AG04449 (cell line): Measurements from ENCODE around the gene GSG1L.

Experiments used
- CTCF ChIA-PET: fragments of 350-600 bp; formaldehyde crosslinking; extraction: SDS; loops from one replicate; lab custom pipeline; 2021; ENCODE audit warnings: antibody characterized with exemption; lab: Yijun Ruan, JAX
- POLR2A ChIA-PET: fragments of 400-600, 350-600 bp; formaldehyde crosslinking; extraction: SDS; loops from one replicate; lab custom pipeline; 2020; ENCODE audit warnings: antibody characterized with exemption, inconsistent platforms; lab: Yijun Ruan, JAX
- DNase-seq: peaks from one replicate; pipeline ENCODE4 v3.0.0-alpha.2; 2010; ENCODE audit warnings: low read depth, low spot score
- H3K4me3 ChIP-seq: 2 replicates; pipeline ENCODE4 v1.5.1; 2011; ENCODE audit warnings: low read depth, mild to moderate bottlenecking, control low read depth, low read length
- TF ChIP-seq, protein P1 (sequence below): IDR thresholded peaks from one replicate; pipeline ENCODE4 v1.5.1; 2011; ENCODE audit warnings: mild to moderate bottlenecking, moderate library complexity, low read length, control low read depth, inconsistent platforms; ENCODE audit not compliant: insufficient read depth; ENCODE audit errors: missing control alignments

GSG1L gene

DNA sequence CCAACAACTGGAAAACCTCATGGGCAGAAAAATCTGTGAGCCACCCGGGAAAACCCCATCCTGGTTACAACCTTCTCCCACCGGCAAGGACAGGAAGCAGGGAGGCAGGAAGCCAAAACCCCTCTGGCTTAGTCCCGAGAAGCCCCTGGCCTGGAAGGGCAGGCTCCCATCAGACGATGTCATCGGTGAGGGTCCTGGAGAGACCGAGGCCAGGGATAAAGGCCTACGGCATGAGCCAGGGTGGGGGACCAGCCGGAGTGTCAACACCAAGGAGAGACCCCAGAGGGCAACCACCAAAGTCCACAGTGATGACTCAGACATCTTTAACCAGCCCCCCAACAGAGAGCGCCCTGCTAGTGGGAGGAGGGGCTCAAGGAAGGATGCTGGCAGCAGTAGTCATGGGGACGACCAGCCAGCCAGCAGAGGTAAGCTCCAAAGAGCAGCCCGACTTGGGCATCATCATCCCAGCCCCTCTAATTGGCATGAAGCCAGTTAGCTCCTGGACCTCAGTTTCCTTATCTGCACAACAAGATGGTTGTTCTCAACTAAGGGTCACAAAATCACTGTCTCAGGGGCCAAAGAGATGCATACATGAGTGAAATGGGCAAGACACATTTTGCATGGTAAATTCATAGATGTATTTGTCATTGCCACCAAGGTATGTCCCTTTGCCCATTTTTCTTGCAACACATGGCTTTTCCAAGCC, 322.9 kb downstream of the GSG1L start:
- CTCF ChIA-PET, result interaction anchor here (1.2 kb wide), 1 partner anchor 29 kb away, joined by 3 read pairs; no protein-coding TSS in a partner anchor

DNA sequence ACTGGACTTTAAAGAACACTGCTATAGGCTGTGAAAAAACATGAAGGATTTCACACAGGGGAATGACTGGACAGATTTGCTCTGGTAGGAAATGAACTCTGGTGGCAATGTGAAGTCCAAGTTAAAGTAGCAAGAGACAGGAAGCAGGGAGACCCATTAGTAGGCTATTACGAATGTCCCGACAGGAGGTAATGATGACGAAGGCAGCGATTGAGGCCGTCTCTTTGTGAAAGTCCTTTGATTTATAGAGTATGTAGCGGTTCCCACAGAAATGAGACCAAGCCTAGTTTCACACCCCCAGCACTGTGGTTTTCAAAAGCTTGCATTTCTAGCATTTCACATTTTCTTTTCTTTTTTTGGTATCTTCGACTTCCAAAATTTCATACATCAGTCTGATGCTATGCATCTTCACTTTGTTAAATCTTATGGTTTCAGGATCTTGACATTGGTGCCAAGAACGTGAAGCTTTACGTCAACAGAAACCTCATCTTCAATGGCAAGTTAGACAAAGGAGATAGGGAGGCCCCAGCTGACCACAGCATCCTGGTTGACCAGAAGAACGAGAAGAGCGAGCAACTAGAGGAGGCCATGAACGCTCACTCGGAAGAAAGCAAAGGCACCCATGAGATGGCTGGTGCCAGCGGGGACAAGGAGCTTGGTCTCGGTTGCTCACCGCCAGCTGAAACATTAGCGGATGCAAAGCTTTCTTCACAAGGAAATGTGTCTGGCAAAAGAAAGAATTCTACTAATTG, 323.7 kb downstream of the GSG1L start:
- no peak for DNase-seq
- POLR2A ChIA-PET, result no interaction called here
- CTCF ChIA-PET, result interaction anchor here (1.2 kb wide), 1 partner anchor 30 kb away, joined by 3 read pairs; no protein-coding TSS in a partner anchor
- H3K4me3 ChIP-seq, result no peak overlapping the region
- TF ChIP-seq, protein P1, sequence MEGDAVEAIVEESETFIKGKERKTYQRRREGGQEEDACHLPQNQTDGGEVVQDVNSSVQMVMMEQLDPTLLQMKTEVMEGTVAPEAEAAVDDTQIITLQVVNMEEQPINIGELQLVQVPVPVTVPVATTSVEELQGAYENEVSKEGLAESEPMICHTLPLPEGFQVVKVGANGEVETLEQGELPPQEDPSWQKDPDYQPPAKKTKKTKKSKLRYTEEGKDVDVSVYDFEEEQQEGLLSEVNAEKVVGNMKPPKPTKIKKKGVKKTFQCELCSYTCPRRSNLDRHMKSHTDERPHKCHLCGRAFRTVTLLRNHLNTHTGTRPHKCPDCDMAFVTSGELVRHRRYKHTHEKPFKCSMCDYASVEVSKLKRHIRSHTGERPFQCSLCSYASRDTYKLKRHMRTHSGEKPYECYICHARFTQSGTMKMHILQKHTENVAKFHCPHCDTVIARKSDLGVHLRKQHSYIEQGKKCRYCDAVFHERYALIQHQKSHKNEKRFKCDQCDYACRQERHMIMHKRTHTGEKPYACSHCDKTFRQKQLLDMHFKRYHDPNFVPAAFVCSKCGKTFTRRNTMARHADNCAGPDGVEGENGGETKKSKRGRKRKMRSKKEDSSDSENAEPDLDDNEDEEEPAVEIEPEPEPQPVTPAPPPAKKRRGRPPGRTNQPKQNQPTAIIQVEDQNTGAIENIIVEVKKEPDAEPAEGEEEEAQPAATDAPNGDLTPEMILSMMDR, result no peak

More for the DNA sequence above, 322.9 kb downstream of the GSG1L start:
- TF ChIP-seq, protein P1, result no peak
- POLR2A ChIA-PET, result no interaction called here
- no peak for DNase-seq
- H3K4me3 ChIP-seq, result no peak overlapping the region

DNA sequence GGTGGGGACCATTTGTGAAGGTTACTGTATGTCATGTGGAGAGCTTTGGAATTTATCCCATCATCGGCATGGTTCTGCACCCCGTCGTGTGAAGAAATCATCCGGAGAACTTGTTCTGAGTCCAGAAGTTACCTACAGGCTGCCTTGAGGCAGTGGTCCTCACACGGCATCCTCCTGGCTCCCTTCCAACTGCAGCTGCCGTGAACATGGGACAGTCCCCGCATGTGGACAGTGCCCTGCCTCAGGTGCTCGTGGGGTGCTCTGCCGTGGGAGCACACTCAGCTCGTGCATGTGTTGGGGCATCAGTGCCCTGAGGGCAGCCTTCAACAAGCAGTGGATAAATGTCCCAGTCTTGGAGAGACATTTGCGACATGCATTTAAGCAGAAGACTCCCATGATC, 324.9 kb downstream of the GSG1L start:
- ChIA-PET POLR2A (no interaction called here), CTCF (interaction anchor here (0.9 kb wide), 1 partner anchor 10 kb away, joined by 3 read pairs; no protein-coding TSS in a partner anchor)
- TF ChIP-seq, protein P1, result no peak
- no peak overlapping the region for H3K4me3 ChIP-seq
- no peak for DNase-seq
